ENCODE measurements around the gene EPHB6. TPM values are rescaled to one million over a fixed set of nuclear protein-coding genes. Genes with fewer than 3 reads are reported as not detected.

EPHB6 gene
- polyA plus RNA-seq, 1 experiment: 7.1 TPM

DNA sequence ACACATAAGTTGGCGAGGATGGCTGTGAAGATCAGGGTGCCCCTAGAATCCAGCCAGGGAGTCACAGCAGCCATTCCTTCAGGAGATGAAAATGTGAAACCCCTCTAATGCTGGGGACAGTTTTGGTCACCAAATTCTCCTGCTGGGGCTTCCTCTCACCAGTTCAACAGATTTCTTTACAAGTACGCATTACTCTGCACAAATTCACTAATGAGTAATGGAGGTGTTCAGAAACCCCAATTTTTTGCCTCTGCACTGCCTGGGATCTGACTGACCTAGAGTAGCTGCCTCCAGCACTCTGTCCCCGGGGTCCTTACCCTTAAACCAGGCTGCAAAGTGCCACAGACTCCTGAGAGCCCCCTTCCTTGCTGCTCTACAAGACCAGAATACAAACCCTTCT is 62.6 kb downstream of the EPHB6 start:
- DNase-seq (ENCODE audit: low read depth): no peak
- Histone ChIP-seq H3K4me3 (ENCODE audit: low read depth, low read length) (no peak overlapping the region), H3K36me3 (ENCODE audit: control insufficient read depth, insufficient read depth, low read length) (no peaks in the 10 kb centered on the region), H3K27me3 (ENCODE audit: control insufficient read depth, insufficient read depth, low read length) (no peaks in the 10 kb centered on the region)
- CTCF ChIA-PET: no interaction called here
- POLR2A ChIA-PET: no interaction called here
- TF ChIP-seq, protein P1, sequence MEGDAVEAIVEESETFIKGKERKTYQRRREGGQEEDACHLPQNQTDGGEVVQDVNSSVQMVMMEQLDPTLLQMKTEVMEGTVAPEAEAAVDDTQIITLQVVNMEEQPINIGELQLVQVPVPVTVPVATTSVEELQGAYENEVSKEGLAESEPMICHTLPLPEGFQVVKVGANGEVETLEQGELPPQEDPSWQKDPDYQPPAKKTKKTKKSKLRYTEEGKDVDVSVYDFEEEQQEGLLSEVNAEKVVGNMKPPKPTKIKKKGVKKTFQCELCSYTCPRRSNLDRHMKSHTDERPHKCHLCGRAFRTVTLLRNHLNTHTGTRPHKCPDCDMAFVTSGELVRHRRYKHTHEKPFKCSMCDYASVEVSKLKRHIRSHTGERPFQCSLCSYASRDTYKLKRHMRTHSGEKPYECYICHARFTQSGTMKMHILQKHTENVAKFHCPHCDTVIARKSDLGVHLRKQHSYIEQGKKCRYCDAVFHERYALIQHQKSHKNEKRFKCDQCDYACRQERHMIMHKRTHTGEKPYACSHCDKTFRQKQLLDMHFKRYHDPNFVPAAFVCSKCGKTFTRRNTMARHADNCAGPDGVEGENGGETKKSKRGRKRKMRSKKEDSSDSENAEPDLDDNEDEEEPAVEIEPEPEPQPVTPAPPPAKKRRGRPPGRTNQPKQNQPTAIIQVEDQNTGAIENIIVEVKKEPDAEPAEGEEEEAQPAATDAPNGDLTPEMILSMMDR (IDR thresholded peaks at IDR 0.05; ENCODE audit: insufficient read depth, low read depth, low read length): no peak

DNA sequence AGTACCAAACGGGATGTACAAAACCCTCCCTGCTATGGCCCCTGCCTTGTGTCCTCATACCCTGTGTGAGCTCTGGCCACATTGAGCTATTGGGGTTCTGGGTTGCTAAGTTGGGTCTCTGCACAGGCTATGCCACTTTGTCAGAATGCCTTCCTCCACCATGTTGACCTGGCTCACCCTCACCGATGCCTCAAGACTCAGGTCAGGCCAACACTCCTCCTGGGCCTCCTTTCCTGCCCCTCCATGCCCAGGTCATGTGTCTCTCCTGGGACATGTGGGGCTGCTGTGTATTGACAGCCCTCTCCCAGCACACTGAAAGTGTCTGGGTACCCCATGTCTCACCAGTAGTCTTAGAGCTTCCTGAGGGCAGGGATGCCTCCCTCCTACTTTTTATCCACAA is 64.0 kb downstream of the EPHB6 start:
- Histone ChIP-seq H3K36me3 (ENCODE audit: control insufficient read depth, insufficient read depth, low read length) (no peaks in the 10 kb centered on the region), H3K27me3 (ENCODE audit: control insufficient read depth, insufficient read depth, low read length) (no peaks in the 10 kb centered on the region), H3K4me3 (ENCODE audit: low read depth, low read length) (no peak overlapping the region)
- TF ChIP-seq, protein P1 (IDR thresholded peaks at IDR 0.05; ENCODE audit: insufficient read depth, low read depth, low read length): no peak
- POLR2A ChIA-PET: no interaction called here
- DNase-seq (ENCODE audit: low read depth): no peak
- CTCF ChIA-PET: interaction anchor here (1.3 kb wide), 1 partner anchor 9 kb away, joined by 3 read pairs; no protein-coding TSS in a partner anchor

DNA sequence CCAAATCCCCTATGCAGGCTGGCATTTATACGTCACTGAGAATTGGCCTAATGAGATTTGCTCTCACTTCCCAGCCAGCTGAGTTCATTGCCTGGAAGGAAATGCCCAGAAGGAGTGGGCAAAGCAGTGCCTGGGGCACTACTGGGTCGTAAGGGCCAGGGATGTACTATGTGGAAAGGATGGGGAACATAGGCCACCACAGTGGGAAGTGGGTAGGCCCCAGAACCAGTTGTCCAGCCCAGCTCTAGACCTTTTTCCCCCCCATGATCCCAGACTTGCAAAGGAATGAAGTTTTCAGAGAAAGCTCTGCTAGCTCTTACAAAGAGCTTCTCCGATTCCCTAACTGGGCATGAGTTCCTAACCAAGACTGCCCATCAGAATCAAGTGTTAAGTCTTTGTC is 64.8 kb downstream of the EPHB6 start:
- CTCF ChIA-PET: interaction anchor here (1.3 kb wide), 1 partner anchor 8 kb away, joined by 3 read pairs; no protein-coding TSS in a partner anchor
- Histone ChIP-seq H3K36me3 (ENCODE audit: control insufficient read depth, insufficient read depth, low read length) (no peaks in the 10 kb centered on the region), H3K27me3 (ENCODE audit: control insufficient read depth, insufficient read depth, low read length) (no peaks in the 10 kb centered on the region), H3K4me3 (ENCODE audit: low read depth, low read length) (no peak overlapping the region)
- no peak for DNase-seq (ENCODE audit: low read depth)
- TF ChIP-seq, protein P1 (IDR thresholded peaks at IDR 0.05; ENCODE audit: insufficient read depth, low read depth, low read length): no peak
- POLR2A ChIA-PET: no interaction called here

Other genes with a start within 250 kb of the EPHB6 start
- gene PRSS1, start 105.6 kb upstream of the EPHB6 start, polyA plus RNA-seq (2011; rRNA removed): not detected in 2 replicates
- not detected in 2 replicates for gene PRSS2, start 84.1 kb upstream of the EPHB6 start, polyA plus RNA-seq (2011; rRNA removed)
- gene TRPV6, start 30.7 kb downstream of the EPHB6 start, polyA plus RNA-seq (2011; rRNA removed): not detected in 2 replicates
- gene TRPV5, start 78.7 kb downstream of the EPHB6 start, polyA plus RNA-seq (2011; rRNA removed): 0.04 TPM in 1 of 2 replicates, not detected in the other
- not detected in 2 replicates for gene LLCFC1, start 84.4 kb downstream of the EPHB6 start, polyA plus RNA-seq (2011; rRNA removed)
- gene KEL, start 107.3 kb downstream of the EPHB6 start, polyA plus RNA-seq (2011; rRNA removed): 0.17 and 0.31 TPM in 2 replicates
- gene OR9A2, start 172.1 kb downstream of the EPHB6 start, polyA plus RNA-seq (2011; rRNA removed): not detected in 2 replicates
- not detected in 2 replicates for gene OR6V1, start 197.3 kb downstream of the EPHB6 start, polyA plus RNA-seq (2011; rRNA removed)

Measured in BJ (cell line).